Right ventricle myocardium superior (tissue), 1 donor: ENCODE measurements around the gene THRAP3. TPM values are rescaled to one million over a fixed set of nuclear protein-coding genes. Genes with fewer than 3 reads are reported as not detected.

Experiments used
- ATAC-seq: fragments of 200-7000 bp; cut with Tn5 transposase; one replicate; pipeline ENCODE4 v1.9.1; 2020; ENCODE audit warnings: mild to moderate bottlenecking; ENCODE audit not compliant: poor library complexity
- DNase-seq: peaks from one replicate; pipeline ENCODE4 v3.0.0-alpha.2; 2020
- intact Hi-C: fragments of 100-400 bp; cut with DNase I; formaldehyde crosslinking; loops from one replicate; pipeline ENCODE4 v1.11.2; 2022
- total RNA-seq: library from RNA; stranded (reverse); fragmentation: NEBNext Ultra II Directional; extraction: Animal tissue kit (Norgen Biotek cat#: 25700); gene quantifications from one replicate; pipeline ENCODE4 v1.2.1, GENCODE V29; 2021
- donor health status: DM: no; HTN: yes; CAD: no; lungs with severe emphysema.

Gene THRAP3
- total RNA-seq, 1 donor from 2014 or later: 57.6 TPM

DNA sequence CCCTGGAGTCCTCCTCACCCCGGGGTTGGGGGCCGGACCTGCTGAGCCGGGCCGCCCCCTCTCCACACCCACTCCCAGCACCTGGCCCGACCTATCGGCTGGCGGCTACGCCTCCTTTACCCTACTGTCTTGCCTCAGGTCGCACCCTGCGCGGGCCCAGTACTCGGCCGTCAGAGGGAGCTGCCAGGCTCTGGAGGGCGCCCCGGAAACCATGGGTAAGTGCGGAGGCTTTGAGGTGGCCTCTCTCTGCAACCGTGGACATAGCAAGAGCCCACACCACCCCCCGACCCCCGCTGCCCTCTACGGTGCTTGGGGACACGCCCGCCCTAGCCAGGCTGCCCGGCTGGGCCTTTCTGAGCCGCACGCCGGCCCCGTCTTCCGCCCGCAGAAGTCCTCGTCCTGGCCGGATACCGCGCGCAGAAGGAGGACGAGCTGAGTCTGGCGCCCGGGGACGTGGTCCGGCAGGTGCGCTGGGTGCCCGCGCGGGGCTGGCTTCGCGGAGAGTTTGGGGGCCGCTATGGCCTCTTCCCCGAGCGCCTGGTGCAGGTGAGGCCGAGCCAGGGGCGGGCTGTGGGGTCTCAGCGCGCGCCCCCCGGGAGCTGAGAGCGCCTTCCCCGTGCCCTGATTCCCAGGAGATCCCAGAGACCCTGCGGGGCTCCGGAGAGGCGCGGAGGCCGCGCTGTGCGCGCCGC, 82.1 kb downstream of the THRAP3 start, which contains the start of gene SH3D21:
TSS of gene SH3D21 (plus strand) at position 159 of the 692 bp plus-strand sequence. CDS start at position 212, 53 bp downstream.
- ATAC-seq (peak; percentile 69), DNase-seq (peak; percentile 68)
- intact Hi-C loops: no loop called here

DNA sequence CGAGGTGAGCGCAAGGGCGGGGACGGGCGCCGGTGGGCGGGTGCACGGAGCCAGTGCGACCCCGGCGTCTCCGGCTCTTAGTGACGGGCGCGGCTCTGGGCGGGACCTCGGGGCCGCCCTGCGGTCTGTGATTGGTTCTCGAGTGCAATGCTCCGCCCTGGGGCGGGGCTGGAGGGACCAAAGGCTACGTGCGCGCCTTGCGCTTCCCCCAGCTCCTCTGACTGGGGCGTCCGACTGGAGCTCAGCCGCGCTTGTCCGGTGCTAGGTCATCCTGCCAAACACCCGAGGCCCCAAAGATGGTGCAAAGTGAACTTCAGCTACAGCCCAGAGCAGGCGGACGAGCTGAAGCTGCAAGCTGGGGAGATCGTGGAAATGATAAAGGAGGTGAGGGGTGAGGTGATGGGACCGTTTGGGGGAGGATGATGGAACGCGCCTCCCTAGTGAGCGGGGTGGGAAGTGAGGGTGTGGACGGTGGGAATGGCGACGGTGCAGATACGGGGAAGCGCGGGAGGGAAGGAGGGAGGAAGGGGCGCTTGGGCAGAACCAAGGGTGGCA, 82.7 kb downstream of the THRAP3 start:
- DNase-seq (peak; percentile 96), ATAC-seq (peak; percentile 98)
- intact Hi-C loops: no loop called here

GRCh38 chr1:36307601-36308330, 83.5 kb downstream of the THRAP3 start:
- no peak for DNase-seq
- intact Hi-C loops: no loop called here

DNA sequence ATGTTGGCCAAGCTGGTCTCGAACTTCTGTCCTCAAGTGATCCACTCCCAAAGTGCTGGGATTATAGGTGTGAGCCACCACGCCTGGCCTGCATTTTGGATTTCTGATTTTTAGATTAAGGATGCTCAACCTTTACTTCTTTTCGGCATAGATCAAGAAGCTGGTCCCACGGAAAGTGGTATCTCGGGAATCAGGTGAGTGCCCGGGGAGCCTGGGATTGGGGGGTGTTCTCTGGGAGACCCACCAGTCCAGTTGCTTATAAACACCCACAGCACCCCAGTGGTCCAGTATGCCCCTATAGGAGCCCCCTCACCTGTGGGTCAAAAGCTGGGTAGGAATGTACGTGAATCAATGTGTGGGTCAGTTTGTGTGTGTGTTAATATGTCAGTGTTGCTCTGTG, 85.2 kb downstream of the THRAP3 start:
- intact Hi-C loops: no loop called here
- ATAC-seq: no peak
- no peak for DNase-seq

More at GRCh38 chr1:36307601-36308330, 83.5 kb downstream of the THRAP3 start:
- ATAC-seq: no peak

GRCh38 chr1:36320291-36320761, 96.1 kb downstream of the THRAP3 start:
- intact Hi-C loops: no loop called here
- DNase-seq: no peak
- ATAC-seq: no peak

DNA sequence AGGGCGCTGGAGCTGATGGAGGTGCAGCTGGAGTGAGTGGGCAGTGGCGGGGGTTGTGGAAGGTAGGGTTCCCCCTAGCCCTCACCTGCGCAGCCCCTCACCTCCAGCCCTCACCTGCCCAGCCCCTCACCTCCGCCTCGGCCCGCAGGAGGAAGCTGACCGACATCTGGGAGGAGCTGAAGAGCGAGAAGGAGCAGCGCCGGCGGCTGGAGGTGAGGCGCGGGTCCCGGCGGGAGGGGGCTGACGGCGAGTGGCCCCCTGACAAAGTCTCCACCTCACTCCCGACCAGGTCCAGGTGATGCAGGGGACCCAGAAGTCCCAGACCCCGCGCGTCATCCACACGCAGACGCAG, 96.5 kb downstream of the THRAP3 start:
- intact Hi-C loops: no loop called here
- DNase-seq (no peak), ATAC-seq (no peak)

- intact Hi-C loops: no loop called here
- peak; percentile 87 for DNase-seq
- ATAC-seq: peak; percentile 68
Observed at GRCh38 chr1:36321119-36321951, 97.1 kb downstream of the THRAP3 start.

DNA sequence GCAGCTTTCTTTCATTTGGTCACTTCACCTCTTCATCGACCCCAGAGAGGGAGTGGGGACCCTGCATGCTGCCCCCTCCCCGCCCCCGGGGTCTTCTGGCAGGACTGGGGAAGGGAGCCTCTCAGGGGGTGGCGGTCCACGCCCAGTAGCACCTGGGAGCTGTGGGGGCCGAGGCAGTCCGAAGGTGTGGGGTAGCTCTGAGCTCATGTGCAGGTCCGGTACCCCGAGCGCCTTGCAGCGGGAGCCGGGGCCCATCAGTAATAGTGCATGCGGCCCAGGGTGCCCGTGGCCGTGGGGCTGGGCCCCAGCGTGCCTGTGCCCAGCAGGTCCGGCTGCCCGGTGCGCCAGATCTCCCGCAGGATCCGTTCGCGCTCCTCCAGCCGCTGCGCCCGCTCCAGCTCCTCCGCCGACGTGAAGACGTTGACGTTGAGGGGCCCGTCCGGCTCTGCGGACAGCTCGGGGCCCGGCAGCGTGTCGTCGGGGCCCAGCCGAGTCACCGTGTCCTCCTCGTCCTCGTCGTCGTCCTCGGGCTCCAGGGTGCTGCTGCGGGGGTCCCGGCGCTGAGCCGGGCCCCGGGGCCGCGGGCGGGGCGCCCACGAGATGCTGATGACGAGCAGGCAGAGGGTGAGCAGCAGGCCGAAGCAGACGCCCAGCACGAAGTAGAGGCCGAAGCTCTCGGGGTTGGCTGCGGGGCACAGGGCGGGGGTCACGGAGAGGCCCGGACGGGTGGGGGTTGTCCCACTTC, 98.0 kb downstream of the THRAP3 start:
- DNase-seq (no peak), ATAC-seq (peak; percentile 7)
- intact Hi-C loops: no loop called here

DNA sequence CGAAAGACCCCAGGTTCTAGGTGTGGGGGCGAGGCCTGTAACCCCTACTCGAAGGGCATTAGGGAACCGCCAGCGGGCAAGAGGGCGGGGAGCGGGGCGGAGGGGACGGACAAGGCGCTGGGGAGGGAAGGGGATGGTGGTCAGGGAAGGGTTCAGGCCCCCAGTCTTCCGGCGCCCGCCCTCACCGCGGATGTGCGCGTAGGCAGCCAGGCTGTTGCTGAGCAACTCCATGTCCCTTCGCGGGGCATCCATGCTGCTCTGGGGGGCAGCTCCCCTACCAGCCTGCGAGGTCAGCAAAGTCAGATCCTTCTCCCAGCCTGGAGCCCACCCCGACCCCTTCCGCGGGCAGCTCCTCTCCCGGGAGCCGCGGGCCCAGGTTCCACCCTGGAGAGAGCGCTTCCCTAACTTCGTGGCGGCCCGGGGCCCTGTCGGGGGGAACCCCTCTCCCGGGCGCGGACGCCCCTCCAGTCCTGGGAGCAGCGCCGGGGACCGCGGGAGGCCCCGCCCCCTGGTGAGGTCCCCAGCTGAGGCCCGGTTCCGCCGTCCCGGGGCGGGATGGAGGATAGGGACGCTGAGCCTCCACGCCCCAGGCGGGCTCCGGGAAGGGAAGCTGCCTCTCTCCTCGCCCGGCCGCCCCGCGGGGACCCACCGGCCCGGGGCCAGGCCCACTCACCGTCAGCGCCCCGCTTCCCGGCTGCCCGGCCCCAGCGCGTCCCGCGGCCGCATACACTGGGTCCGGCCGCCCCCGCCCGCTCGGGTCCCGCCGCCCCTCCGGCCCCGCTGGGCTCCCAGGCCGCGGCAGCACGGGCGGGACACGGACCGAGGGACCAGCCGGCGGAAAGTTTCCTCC, 98.8 kb downstream of the THRAP3 start:
- peak; percentile 76 for DNase-seq
- peak; percentile 18 for ATAC-seq
- intact Hi-C loops: no loop called here

DNA sequence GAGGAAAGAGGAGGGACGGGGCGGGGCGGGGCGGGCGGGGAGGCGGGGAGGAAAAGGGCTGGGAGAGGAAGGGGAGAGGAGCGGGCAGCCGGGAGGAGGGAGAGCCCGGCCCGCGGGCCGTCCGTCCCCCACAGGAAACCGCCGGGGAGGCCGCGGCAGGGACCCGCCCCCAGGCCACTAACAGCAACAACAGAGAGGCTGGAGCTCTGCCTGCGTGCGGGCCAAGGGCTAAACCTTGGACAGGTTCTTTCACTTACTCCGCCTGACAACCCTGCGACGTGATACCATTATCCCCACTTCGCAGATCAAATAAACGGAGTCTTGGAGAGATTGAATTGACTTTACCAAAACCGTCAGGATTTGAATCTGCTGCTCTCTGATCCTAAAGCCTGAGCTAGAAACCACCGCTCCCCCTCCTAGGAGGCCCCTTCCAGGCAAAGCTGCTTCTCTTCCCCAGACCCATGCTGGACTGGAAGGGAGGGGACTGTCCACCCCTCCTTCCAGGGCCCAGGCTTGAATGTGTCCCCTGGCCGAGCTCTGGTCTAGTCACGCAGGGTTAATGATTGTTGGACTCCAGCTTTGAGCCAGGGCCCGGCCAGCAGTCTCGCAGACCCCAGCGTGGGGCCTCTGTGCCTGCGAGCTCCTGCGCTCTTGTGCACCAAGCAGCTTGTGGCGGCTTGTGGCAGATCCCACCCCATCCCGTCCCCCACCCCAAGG, 99.6 kb downstream of the THRAP3 start, which contains the start of gene EVA1B:
TSS of gene EVA1B (minus strand) at position 10 of the 717 bp plus-strand sequence. CDS start 608 bp downstream, outside the sequence.
- intact Hi-C loops: no loop called here
- peak; percentile 66 for ATAC-seq
- DNase-seq: peak; percentile 91

DNA sequence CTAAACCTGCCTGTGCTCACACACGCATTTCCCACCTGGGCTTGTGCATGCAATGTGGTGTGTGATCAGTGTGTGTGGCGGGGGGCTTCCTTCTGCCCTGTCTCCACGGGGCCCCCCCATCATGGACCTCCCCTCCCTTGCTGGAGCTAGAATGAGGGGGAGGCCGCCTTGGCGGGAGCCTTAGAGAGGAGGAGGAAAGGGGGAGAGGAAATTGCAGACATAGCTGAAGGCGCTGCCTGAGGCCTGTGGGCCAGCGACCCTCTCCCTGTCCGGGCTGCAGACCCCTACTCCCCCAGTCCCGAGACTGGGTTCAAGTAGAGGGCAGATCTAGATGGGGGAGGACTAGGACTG, 100.1 kb downstream of the THRAP3 start:
- intact Hi-C loops: no loop called here
- DNase-seq: no peak
- no peak for ATAC-seq

DNA sequence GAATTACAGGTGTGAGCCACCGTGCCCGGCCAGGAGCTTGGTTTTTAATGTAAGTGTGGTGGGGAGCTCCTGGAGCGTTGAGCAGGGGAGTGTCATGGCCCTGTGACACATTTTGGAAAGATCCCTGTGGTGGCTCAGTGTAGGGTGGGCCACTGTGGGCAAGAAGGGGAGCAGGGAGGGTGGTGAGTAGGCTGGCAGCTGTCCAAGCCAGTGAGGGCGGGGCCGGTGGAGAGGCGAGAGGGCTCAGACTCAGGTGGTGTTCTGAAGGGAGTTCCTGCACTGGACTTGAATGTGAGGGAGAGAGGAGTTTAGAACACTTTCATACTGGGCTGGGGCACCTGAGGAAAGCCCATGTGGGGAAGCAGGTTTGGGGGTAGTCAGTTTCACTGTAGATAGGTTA, 102.3 kb downstream of the THRAP3 start:
- ATAC-seq: no peak
- intact Hi-C loops: no loop called here
- no peak for DNase-seq

- no peak for ATAC-seq
- intact Hi-C loops: no loop called here
- DNase-seq: peak; percentile 14
Observed at GRCh38 chr1:36327421-36328087, 103.3 kb downstream of the THRAP3 start.

DNA sequence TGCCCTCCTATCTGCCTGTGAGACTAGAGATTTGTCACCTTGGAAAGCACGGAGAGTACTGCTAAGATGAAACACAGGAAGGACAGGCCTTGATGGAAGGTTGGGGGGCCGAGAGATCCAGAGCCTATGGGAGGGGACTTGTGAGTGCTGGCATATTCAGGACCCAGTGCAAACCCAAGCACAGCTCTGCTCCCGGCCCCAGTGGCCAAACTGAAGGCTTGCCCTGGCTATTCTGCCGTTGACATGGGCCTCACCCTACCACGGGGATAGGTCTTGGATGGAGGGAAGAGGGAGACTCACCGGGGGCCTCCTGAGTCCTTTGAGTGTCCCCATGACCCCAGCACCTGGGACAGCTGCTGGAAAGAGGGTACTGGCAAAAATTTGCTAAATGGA, 103.8 kb downstream of the THRAP3 start:
- ATAC-seq (no peak), DNase-seq (peak; percentile 26)
- intact Hi-C loops: no loop called here

GRCh38 chr1:36328713-36329112, 104.5 kb downstream of the THRAP3 start:
- ATAC-seq (peak; percentile 42), DNase-seq (peak; percentile 61)
- intact Hi-C loops: no loop called here

DNA sequence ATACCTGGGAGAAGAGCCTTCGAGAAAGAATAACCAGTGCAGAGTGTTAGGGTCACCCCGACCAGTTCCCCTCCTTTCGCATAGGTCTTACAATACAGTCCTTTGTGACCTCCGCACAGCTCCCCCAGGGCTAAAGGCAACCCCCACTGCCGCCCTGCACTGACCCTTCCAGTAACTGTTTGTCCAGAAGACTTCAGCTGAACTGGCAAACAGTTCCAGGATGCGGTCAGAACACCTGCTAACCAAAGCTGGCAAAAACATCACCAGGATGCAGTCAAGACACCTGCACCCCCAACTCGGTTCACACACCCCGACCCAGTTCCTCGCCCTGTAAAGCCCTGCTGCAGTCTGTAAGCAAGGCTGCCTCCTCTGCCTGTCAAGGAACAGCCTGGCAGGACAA, 105.6 kb downstream of the THRAP3 start:
- ATAC-seq (no peak), DNase-seq (peak; percentile 6)
- intact Hi-C loops: no loop called here
